Activated T-helper 2 cell treated with anti-CD3 and anti-CD28 coated beads, Interferon-gamma antibody, Interleukin-2, Interleukin-4, amounts not matched to agents 10 μg/mL and 5 μg/mL and 100 μg/mL, durations not matched to agents 14 hours and 24 hours and 36 hours (primary cell): ENCODE measurements around the gene NUMB. TPM values are rescaled to one million over a fixed set of nuclear protein-coding genes. Genes with fewer than 3 reads are reported as not detected.
"Not testable (repeated sequence)": the region's sequence is repeated elsewhere in the genome, so short reads cannot be mapped to it uniquely, and the experiment has no call there.

Experiments
- DNase-seq: peaks from one replicate; pipeline ENCODE4 v3.0.0; 2021; ENCODE audit warnings: low spot score
- H3K27ac Mint-ChIP-seq: one replicate; pipeline ENCODE4 v1.8.0; 2021; ENCODE audit warnings: mixed read lengths
- H3K27me3 Mint-ChIP-seq: one replicate; pipeline ENCODE4 v1.8.0; 2021; ENCODE audit warnings: low read depth, mixed read lengths
- H3K36me3 Mint-ChIP-seq: one replicate; pipeline ENCODE4 v1.8.0; 2021; ENCODE audit warnings: low read depth, mixed read lengths
- H3K4me1 Mint-ChIP-seq: one replicate; pipeline ENCODE4 v1.8.0; 2021; ENCODE audit warnings: low read depth, mixed read lengths
- H3K4me3 Mint-ChIP-seq: one replicate; pipeline ENCODE4 v1.8.0; 2021; ENCODE audit warnings: low read depth, mild to moderate bottlenecking, moderate library complexity, mixed read lengths
- H3K9me3 Mint-ChIP-seq: one replicate; pipeline ENCODE4 v1.8.0; 2021; ENCODE audit warnings: mixed read lengths
- intact Hi-C: fragments of 100-400 bp; cut with micrococcal nuclease; formaldehyde crosslinking; loops from one replicate; pipeline ENCODE4 v1.15.1; 2023
- total RNA-seq: library from RNA; stranded (reverse); gene quantifications from 2 replicates; pipeline ENCODE4 v1.2.3, GENCODE V29; 2022

NUMB gene
- total RNA-seq, 1 donor from 2014 or later, result 52.4 TPM

DNA sequence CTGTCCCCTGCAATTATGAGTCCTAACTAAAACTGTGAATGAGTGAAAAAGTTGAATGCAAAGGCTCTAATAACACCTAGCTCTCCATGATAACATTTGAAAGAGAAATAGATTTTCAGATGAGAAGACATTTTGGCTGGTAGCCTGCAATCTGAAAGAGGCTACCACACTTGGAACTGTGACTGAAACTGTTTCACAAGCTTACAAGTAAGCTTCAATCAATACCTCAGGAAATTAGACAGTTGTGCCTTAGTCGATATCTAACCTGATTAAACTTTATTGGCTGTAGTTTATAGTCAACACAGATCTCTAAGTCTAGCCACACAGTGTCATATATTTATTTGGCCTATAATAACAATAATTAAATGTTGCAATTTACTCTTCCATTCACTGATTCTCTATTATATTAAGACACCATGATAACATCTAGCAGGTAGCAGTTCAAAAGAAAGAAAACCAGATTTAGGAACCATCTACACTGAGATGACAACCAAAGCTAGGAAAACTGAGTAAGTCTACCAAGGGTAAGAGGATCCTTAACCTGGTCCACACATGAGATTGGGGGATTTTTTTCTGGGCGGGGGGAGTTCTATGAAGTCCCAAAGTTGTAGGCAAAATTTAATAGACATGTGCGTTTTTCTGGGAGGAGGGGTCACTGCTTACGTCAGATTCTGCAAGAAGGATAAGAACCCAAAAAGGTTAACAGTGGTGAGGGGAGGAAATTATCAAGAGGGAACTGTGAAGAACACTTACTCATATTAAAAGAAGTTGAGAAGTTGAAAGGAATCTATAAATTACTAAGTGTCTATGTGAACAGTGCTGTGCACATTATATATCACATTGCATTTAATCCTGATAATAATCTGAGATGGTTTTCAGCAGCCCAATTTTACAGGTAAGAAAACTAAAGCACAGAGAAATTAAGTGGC lies 65.8 kb downstream of the NUMB start:
- Mint-ChIP-seq H3K27ac (no peak overlapping the region), H3K4me3 (no peak overlapping the region), H3K36me3 (peaks cover 4% of the 10 kb centered on the region), H3K4me1 (peaks cover 18% of the 10 kb centered on the region), H3K9me3 (no peaks in the 10 kb centered on the region), H3K27me3 (no peaks in the 10 kb centered on the region)
- intact Hi-C loops, result loop anchor here (5.0 kb wide), 2 partner anchors 75 to 100 kb away; no protein-coding TSS in a partner anchor
- no peak for DNase-seq

DNA sequence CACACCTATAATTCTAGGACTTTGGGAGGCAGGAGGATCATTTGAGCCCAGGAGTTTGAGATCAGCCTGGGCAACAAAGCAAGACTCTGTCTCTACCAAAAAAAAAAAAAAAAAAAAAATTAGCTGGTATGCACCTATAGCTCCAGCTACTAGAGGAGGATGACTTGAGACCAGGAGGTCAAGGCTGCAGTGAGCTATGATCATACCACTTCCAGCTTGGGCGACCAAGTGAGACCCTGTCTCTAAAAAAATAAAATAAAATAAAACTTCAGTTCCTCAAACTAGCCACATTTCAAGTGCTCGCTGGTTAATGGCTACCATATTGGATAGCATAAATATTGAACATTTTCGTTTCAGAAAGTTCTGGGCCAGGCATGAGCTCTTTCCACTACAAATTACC lies 70.5 kb downstream of the NUMB start:
- H3K9me3 Mint-ChIP-seq, H3K27me3 Mint-ChIP-seq, H3K27ac Mint-ChIP-seq, H3K36me3 Mint-ChIP-seq, H3K4me3 Mint-ChIP-seq, DNase-seq, intact Hi-C loops, H3K4me1 Mint-ChIP-seq: not testable (repeated sequence)

DNA sequence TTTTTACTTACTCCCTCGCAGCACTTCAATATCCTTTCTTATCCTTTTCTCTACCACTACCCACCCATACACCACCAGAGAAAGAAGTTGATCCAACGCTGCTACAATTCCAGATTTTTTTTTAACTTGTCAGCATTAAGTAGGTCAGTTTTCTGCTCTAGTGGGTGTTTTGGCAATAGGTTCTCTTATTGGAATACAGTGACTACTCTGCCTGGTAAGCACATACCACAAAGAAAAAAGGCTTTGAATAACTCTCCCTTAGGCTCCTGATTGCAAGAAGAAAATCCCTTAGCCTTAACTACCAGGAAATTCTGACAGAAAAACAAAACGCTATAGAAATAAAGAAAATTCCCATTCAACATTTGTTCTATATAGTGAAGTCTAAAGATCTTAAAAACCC lies 72.0 kb downstream of the NUMB start:
- Mint-ChIP-seq H3K4me1 (no peaks in the 10 kb centered on the region), H3K27me3 (no peaks in the 10 kb centered on the region), H3K4me3 (no peak overlapping the region), H3K9me3 (peaks cover 5% of the 10 kb centered on the region), H3K27ac (no peak overlapping the region), H3K36me3 (peaks cover 12% of the 10 kb centered on the region)
- no peak for DNase-seq
- intact Hi-C loops, result no loop called here

DNA sequence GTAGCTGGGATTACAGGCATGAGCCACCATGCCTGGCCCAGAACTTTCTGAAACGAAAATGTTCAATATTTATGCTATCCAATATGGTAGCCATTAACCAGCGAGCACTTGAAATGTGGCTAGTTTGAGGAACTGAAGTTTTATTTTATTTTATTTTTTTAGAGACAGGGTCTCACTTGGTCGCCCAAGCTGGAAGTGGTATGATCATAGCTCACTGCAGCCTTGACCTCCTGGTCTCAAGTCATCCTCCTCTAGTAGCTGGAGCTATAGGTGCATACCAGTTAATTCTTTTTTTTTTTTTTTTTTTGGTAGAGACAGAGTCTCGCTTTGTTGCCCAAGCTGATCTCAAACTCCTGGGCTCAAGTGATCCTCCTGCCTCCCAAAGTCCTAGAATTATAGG lies 73.3 kb downstream of the NUMB start:
- H3K4me1 Mint-ChIP-seq, H3K4me3 Mint-ChIP-seq, DNase-seq, H3K27ac Mint-ChIP-seq, H3K27me3 Mint-ChIP-seq, H3K9me3 Mint-ChIP-seq, intact Hi-C loops: not testable (repeated sequence)
- peaks cover 12% of the 10 kb centered on the region for H3K36me3 Mint-ChIP-seq

DNA sequence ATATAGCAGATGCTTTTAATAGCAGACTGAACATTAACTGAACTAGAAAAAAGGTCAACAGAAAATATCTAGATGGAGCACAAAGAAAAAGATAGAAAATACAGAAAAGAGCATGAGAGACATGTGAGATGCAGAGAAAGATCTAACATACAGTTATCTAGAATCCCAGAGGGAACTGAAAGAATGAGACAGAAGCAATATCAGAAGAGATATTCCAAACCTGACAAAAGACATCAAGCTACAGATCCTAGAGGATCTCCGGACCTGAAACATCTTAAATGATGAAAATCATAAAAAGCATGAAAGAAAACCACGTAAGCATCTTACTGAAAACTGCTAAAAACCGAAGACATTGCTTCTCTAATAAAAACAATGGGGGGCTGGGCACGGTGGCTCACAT lies 75.0 kb downstream of the NUMB start:
- Mint-ChIP-seq H3K27ac (no peak overlapping the region), H3K4me3 (no peak overlapping the region), H3K4me1 (no peaks in the 10 kb centered on the region), H3K9me3 (peaks cover 5% of the 10 kb centered on the region), H3K36me3 (peaks cover 12% of the 10 kb centered on the region), H3K27me3 (no peaks in the 10 kb centered on the region)
- intact Hi-C loops, result no loop called here
- no peak for DNase-seq

DNA sequence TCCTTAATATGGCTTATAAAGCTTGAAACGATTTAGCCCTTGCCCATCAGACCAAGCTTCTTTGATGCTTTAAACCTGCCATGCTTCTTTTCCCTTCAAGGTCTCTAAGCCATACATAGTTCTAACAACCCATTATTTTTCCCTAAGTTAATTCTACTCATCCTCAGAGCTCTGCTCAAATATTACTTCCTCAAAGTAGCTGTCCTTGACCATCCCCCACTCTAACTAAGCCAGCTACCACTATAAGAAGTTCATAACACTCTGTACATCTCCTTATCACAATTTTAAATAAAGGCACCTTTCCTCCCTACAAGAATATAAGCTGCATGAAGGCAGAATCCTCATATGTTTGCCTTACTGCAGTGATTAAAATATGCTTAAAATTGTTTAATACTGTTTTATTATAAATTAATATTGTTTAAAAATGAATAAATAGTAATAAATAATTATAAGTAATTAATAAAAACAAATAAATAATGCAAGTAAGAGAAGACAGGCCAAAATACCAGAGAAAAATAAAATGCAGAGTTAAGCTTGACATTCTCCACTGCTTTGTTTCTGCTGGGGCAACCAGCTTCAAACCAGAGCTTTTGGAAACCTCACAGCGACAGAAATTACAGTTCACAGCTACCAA lies 76.8 kb downstream of the NUMB start:
- Mint-ChIP-seq H3K36me3 (peaks cover 12% of the 10 kb centered on the region), H3K4me3 (no peak overlapping the region), H3K27ac (no peak overlapping the region), H3K27me3 (no peaks in the 10 kb centered on the region), H3K9me3 (peaks cover 5% of the 10 kb centered on the region), H3K4me1 (no peaks in the 10 kb centered on the region)
- intact Hi-C loops, result no loop called here
- DNase-seq, result no peak

DNA sequence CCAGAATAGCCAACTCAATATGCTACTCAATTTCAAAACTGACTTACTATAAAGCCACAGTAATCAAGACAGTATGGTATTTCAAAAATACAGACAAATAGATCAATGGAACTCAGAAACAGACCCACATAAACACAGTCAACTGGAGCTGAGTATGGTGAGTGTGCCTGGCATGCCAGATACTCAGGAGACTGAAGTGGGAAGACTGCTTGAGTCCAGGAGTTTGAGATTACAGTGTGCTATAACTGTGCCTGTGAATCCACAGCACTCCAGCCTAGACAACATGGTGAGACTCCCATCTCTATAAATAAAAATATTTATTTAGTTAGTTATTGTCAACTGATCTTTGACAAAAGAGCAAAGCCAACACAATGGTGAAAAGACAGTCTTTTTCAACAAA lies 81.8 kb downstream of the NUMB start:
- no peak overlapping the region for H3K4me3 Mint-ChIP-seq
- DNase-seq, result no peak
- H3K9me3 Mint-ChIP-seq, result no peaks in the 10 kb centered on the region
- no peak overlapping the region for H3K27ac Mint-ChIP-seq
- no peaks in the 10 kb centered on the region for H3K27me3 Mint-ChIP-seq
- intact Hi-C loops, result no loop called here
- no peaks in the 10 kb centered on the region for H3K36me3 Mint-ChIP-seq
- H3K4me1 Mint-ChIP-seq, result peaks cover 2% of the 10 kb centered on the region

DNA sequence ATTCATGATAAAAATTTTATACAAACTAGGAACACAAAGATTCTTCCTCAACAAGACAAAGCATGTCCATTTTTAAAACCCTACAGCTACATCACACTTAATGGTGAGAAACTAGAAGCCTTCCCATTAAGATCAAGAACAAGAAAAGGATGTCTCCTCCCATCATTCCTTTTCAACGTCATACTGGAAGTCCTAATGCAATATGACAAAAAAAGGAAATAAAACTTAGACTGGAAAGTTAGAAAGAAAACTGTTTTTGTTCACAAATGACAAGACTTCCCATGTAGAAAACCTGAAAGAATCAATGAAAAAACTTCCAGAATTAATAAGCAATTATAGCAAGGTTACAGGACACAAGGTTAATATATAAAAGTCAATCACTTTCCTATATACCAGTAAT lies 82.5 kb downstream of the NUMB start:
- intact Hi-C loops, result no loop called here

DNA sequence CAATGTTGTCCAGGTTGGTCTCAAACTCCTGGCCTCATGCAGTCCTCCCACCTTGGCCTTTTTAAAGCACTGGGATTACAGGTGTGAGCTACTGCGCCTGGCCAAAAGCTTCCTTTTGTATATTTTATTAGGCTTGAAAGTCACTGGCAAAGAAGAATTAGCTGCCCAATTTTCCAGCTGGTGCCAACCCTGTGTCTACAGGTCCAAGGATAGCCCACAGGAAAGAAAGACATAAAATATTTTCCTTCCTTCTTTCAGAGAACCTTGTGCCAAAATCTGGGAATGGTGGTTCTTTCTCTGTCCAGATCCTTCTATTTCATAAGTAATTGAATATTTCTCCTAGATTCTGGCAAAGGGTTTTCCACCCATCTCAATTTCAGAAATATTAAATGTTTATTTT lies 84.1 kb downstream of the NUMB start:
- no peaks in the 10 kb centered on the region for H3K9me3 Mint-ChIP-seq
- no peak overlapping the region for H3K4me3 Mint-ChIP-seq
- DNase-seq, result no peak
- no peaks in the 10 kb centered on the region for H3K27me3 Mint-ChIP-seq
- H3K27ac Mint-ChIP-seq, result no peak overlapping the region
- no peaks in the 10 kb centered on the region for H3K36me3 Mint-ChIP-seq
- intact Hi-C loops, result no loop called here
- H3K4me1 Mint-ChIP-seq, result peaks cover 2% of the 10 kb centered on the region

More for the DNA sequence above, 82.5 kb downstream of the NUMB start:
- H3K9me3 Mint-ChIP-seq, result no peaks in the 10 kb centered on the region
- DNase-seq, result no peak
- no peaks in the 10 kb centered on the region for H3K36me3 Mint-ChIP-seq
- H3K27me3 Mint-ChIP-seq, result no peaks in the 10 kb centered on the region
- no peak overlapping the region for H3K4me3 Mint-ChIP-seq
- H3K4me1 Mint-ChIP-seq, result peaks cover 2% of the 10 kb centered on the region
- H3K27ac Mint-ChIP-seq, result no peak overlapping the region

DNA sequence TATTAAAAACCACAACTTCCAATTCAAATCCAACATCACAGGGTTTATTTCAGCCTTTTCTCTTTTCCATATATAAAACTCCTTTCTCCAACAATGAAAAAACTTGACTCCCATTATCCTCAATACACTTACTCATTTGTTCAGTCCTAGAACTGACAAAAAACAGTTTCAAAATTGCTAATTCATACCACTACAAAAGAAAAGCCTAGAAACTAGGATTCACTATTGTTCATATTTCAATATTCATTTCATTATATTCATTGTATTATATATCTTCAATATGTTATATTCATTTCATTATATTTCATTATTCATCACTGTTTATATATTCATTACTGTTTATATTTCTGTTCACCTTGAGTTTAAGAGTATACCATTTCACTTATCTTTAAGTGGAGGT lies 85.8 kb downstream of the NUMB start:
- peaks cover 2% of the 10 kb centered on the region for H3K4me1 Mint-ChIP-seq
- H3K9me3 Mint-ChIP-seq, result no peaks in the 10 kb centered on the region
- no peak overlapping the region for H3K4me3 Mint-ChIP-seq
- intact Hi-C loops, result no loop called here
- no peak overlapping the region for H3K27ac Mint-ChIP-seq
- no peaks in the 10 kb centered on the region for H3K36me3 Mint-ChIP-seq
- DNase-seq, result no peak
- no peaks in the 10 kb centered on the region for H3K27me3 Mint-ChIP-seq

DNA sequence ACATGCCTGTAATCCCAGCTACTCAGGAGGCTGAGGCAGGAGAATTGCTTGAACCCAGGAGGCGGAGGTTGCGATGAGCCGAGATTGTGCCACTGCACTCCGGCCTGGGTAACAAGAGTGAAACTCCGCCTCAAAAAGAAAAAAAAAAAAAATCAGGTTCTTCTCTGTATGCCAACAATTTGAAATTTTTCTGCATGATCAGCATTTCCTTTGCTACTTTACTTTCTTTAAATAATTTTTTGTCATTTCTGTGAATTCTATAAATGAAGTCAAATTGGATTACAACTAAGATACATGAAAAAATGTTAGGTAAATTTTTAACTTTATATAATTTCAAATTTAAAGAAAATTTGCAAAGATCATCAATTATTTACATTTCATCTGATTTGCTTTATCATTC lies 87.8 kb downstream of the NUMB start:
- intact Hi-C loops, result no loop called here
- Mint-ChIP-seq H3K36me3 (no peaks in the 10 kb centered on the region), H3K27me3 (no peaks in the 10 kb centered on the region), H3K9me3 (no peaks in the 10 kb centered on the region), H3K4me3 (no peak overlapping the region), H3K27ac (no peak overlapping the region), H3K4me1 (peaks cover 2% of the 10 kb centered on the region)
- no peak for DNase-seq

DNA sequence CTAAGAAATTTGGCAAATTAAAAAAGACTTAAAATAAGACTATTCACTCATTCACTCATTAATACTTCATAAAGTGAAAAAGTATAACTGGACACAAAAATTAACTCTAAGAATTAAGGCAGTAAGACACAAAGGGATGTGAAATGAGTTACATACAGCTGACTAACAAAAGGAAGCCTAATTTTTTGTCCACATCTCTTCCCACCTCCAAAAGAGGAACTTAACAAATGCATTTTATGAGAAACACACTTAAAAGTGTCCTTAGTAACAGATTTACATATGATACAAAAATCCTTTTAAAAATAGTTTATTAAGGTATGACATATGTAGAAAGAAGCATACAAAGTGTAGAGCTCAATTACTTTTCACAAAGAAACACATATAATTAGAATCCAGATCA lies 88.9 kb downstream of the NUMB start:
- peaks cover 2% of the 10 kb centered on the region for H3K4me1 Mint-ChIP-seq
- no peaks in the 10 kb centered on the region for H3K27me3 Mint-ChIP-seq
- no peaks in the 10 kb centered on the region for H3K36me3 Mint-ChIP-seq
- no peak for DNase-seq
- no peak overlapping the region for H3K4me3 Mint-ChIP-seq
- H3K27ac Mint-ChIP-seq, result no peak overlapping the region
- intact Hi-C loops, result no loop called here
- H3K9me3 Mint-ChIP-seq, result no peaks in the 10 kb centered on the region

DNA sequence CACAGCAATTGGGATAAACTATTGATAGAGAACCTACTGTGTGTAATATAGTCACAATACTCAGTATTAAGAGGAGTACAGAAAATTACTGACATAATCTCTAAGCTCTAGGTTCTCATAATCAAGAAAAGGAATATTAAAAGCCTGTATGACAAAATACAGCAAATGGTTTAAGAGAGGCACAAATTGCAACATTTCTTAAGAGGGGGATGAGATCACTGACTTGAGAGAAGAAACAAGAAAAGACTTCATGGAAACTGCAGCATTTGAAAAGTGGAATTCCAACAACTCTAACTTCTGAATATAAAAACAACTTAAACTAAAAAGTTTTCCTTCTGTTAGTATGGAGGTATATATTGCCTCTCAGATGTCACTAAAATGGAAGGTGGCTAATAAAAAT lies 89.7 kb downstream of the NUMB start:
- peaks cover 5% of the 10 kb centered on the region for H3K36me3 Mint-ChIP-seq
- H3K27me3 Mint-ChIP-seq, result no peaks in the 10 kb centered on the region
- H3K27ac Mint-ChIP-seq, result no peak overlapping the region
- H3K4me1 Mint-ChIP-seq, result peaks cover 2% of the 10 kb centered on the region
- no peaks in the 10 kb centered on the region for H3K9me3 Mint-ChIP-seq
- DNase-seq, result no peak
- intact Hi-C loops, result no loop called here
- no peak overlapping the region for H3K4me3 Mint-ChIP-seq
